ENCODE measurements around the gene TSPAN13. TPM values are rescaled to one million over a fixed set of nuclear protein-coding genes. Genes with fewer than 3 reads are reported as not detected.
"Not testable (repeated sequence)": the region's sequence is repeated elsewhere in the genome, so short reads cannot be mapped to it uniquely, and the experiment has no call there.

The TSPAN13 gene
- total and polyA plus RNA-seq, 7 donors: 4.8 to 16.2 (median 8.9) TPM

GRCh38 chr7:16764942-16765341, 11.4 kb downstream of the TSPAN13 start:
- WGBS, 3 donors: 90 to 92% (median 91%) methylated on average over 3 of the region's 3 CpGs
- ATAC-seq: no peak
- Histone ChIP-seq H3K9me3 (no peaks in the 10 kb centered on the region), H3K4me3 (no peak overlapping the region), H3K4me1 (no peaks in the 10 kb centered on the region), H3K36me3 (ENCODE audit: insufficient read depth in 1 of 2, low read depth in 1 of 2) (no peaks in the 10 kb centered on the region), H3K27ac (peak overlapping the region; percentile 51), H3K27me3 (ENCODE audit: insufficient read depth in 3 of 3, low read length in 2 of 3) (no peaks in the 10 kb centered on the region)
- intact Hi-C loops (cut with DNase I): no loop called here
- DNase-seq: no peak
- TF ChIP-seq CTCF (IDR thresholded peaks at IDR 0.05): no peak

DNA sequence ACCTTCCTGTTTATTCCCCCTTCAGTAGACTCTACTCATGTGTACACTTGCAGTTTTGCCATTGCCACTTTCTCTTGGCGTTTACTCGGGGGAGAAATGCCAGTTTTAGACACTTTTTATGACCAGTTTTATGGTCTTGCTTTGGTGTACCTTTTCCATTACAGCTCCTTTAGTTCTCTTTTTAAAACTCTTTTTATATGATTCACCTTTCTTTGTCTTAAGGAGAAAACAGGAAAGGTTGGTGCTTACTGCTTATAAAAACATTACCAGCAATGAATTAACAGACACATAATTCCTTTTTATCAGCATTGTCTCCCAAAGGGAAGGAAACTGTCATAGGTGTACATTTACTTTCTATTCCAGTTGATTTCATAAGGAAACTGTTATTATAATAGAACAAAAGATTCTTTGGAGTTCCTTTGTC, 11.9 kb downstream of the TSPAN13 start:
- H3K36me3 ChIP-seq (ENCODE audit: insufficient read depth in 1 of 2, low read depth in 1 of 2): no peaks in the 10 kb centered on the region
- no peaks in the 10 kb centered on the region for H3K4me1 ChIP-seq
- H3K9me3 ChIP-seq: no peaks in the 10 kb centered on the region
- intact Hi-C loops (cut with DNase I): no loop called here
- no peak for TF ChIP-seq CTCF (IDR thresholded peaks at IDR 0.05)
- no peak overlapping the region for H3K4me3 ChIP-seq
- DNase-seq (no peak), ATAC-seq (no peak)
- 52 to 79% (median 72%) methylated on average over 2 of the region's 2 CpGs for WGBS, 3 donors
- peak overlapping the region; percentile 51 for H3K27ac ChIP-seq
- H3K27me3 ChIP-seq (ENCODE audit: insufficient read depth in 3 of 3, low read length in 2 of 3): no peaks in the 10 kb centered on the region

GRCh38 chr7:16769994-16770393, 16.4 kb downstream of the TSPAN13 start:
- H3K27ac ChIP-seq; DNase-seq; H3K4me1 ChIP-seq; ATAC-seq; H3K27me3 ChIP-seq (ENCODE audit: insufficient read depth in 3 of 3, low read length in 2 of 3); intact Hi-C loops (cut with DNase I); H3K9me3 ChIP-seq; H3K4me3 ChIP-seq; H3K36me3 ChIP-seq (ENCODE audit: insufficient read depth in 1 of 2, low read depth in 1 of 2): not testable (repeated sequence)
- WGBS, 3 donors: 93 to 94% (median 93%) methylated on average over 3 of the region's 3 CpGs

GRCh38 chr7:16770657-16771329, 17.2 kb downstream of the TSPAN13 start:
- Histone ChIP-seq H3K36me3 (ENCODE audit: insufficient read depth in 1 of 2, low read depth in 1 of 2) (no peaks in the 10 kb centered on the region), H3K4me3 (no peak overlapping the region), H3K27me3 (ENCODE audit: insufficient read depth in 3 of 3, low read length in 2 of 3) (no peaks in the 10 kb centered on the region), H3K9me3 (no peaks in the 10 kb centered on the region), H3K27ac (no peak overlapping the region), H3K4me1 (no peaks in the 10 kb centered on the region)
- intact Hi-C loops (cut with DNase I): no loop called here
- DNase-seq (no peak), ATAC-seq (no peak)
- TF ChIP-seq CTCF (IDR thresholded peaks at IDR 0.05): no peak
- 57 to 66% (median 58%) methylated on average over 6 of the region's 6 CpGs for WGBS, 3 donors

DNA sequence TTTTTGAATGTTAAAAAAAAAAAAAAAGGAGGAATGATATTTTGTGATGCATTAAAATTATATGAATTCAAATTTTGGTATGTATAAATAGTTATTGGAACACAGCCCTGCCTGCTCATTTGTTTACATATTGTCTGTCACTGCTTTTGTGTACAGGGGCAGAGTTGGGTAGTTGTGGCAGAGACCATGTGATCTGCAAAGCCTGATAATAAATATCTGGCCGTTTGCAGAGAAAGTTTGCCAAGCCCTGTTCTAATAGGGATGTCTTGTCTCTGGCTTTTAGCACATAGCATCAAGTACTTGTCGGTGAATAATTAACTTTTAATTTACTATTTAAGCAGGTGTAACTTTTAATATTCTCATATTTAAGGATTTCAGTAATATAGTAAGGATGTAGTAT, 19.8 kb downstream of the TSPAN13 start:
- no peaks in the 10 kb centered on the region for H3K9me3 ChIP-seq
- intact Hi-C loops (cut with DNase I): no loop called here
- no peak overlapping the region for H3K27ac ChIP-seq
- no peaks in the 10 kb centered on the region for H3K4me1 ChIP-seq
- WGBS, 3 donors: 45 to 55% (median 47%) methylated on average over 2 of the region's 2 CpGs
- no peaks in the 10 kb centered on the region for H3K27me3 ChIP-seq (ENCODE audit: insufficient read depth in 3 of 3, low read length in 2 of 3)
- H3K36me3 ChIP-seq (ENCODE audit: insufficient read depth in 1 of 2, low read depth in 1 of 2): no peaks in the 10 kb centered on the region
- ATAC-seq (no peak), DNase-seq (no peak)
- no peak overlapping the region for H3K4me3 ChIP-seq
- TF ChIP-seq CTCF (IDR thresholded peaks at IDR 0.05): no peak

All from psoas muscle (tissue), 8 donors.